Activated CD4-positive, alpha-beta T cell treated with anti-CD3 and anti-CD28 coated beads for 36 hours (primary cell): ENCODE data around the gene RAD51B. TPM values are rescaled to one million over a fixed set of nuclear protein-coding genes. Genes with fewer than 3 reads are reported as not detected.
A peak's percentile ranks its signal among the peaks of the same experiment; 100 is the strongest.

ENCODE experiments used
- ATAC-seq: fragments of 200-7000 bp; cut with Tn5 transposase; one replicate; pipeline ENCODE4 v1.10.0; 2021; ENCODE audit warnings: mild to moderate bottlenecking, moderate library complexity
- CTCF ChIA-PET: fragments of 350-600 bp; sonication (Branson Sonifier 250); formaldehyde crosslinking; loops from one replicate; lab custom pipeline; 2021; ENCODE audit warnings: antibody characterized with exemption; lab: Charles Lee
- POLR2A ChIA-PET: fragments of 350-600 bp; sonication (Branson Sonifier 250); formaldehyde crosslinking; loops from one replicate; lab custom pipeline; 2021; ENCODE audit warnings: antibody characterized with exemption, inconsistent platforms; lab: Charles Lee
- DNase-seq: peaks from one replicate; pipeline ENCODE4 v3.0.0-alpha.2; 2020
- H3K27ac Mint-ChIP-seq: one replicate; pipeline ENCODE4 v1.8.0; 2021; ENCODE audit warnings: mixed read lengths
- H3K27me3 Mint-ChIP-seq: one replicate; pipeline ENCODE4 v1.8.0; 2021; ENCODE audit warnings: mixed read lengths
- H3K36me3 Mint-ChIP-seq: one replicate; pipeline ENCODE4 v1.8.0; 2021; ENCODE audit warnings: low read depth, mixed read lengths
- H3K4me1 Mint-ChIP-seq: one replicate; pipeline ENCODE4 v1.8.0; 2021; ENCODE audit warnings: mixed read lengths
- H3K4me3 Mint-ChIP-seq: one replicate; pipeline ENCODE4 v1.8.0; 2021; ENCODE audit warnings: mild to moderate bottlenecking, moderate library complexity, mixed read lengths
- H3K9me3 Mint-ChIP-seq: one replicate; pipeline ENCODE4 v1.8.0; 2021; ENCODE audit warnings: low read depth, mixed read lengths
- intact Hi-C, 2 experiments: fragments of 100-400 bp; cut with DNase I in 1 of 2; cut with micrococcal nuclease in 1 of 2; formaldehyde crosslinking; loops; one replicate each; pipeline versions ENCODE4 v1.14.2 to v1.15.1; 2022 to 2024; cut with DNase I, micrococcal nuclease
- total RNA-seq, 2 experiments: library from RNA; stranded (reverse); gene quantifications; one replicate each; pipeline ENCODE4 v1.2.3, GENCODE V29; 2021

RAD51B gene
- total RNA-seq, 2 experiments from 2014 or later, result 26.4 to 39.9 TPM

- intact Hi-C loops, result no loop called here
- ChIA-PET POLR2A (interaction anchor here (0.6 kb wide), 1 partner anchor 493 kb away, joined by 3 read pairs; no protein-coding TSS in a partner anchor), CTCF (interaction anchor here (0.6 kb wide), 1 partner anchor 33 kb away, joined by 3 read pairs; no protein-coding TSS in a partner anchor)
- H3K9me3 Mint-ChIP-seq, result no peaks in the 10 kb centered on the region
- DNase-seq (no peak), ATAC-seq (no peak)
- H3K36me3 Mint-ChIP-seq, result no peaks in the 10 kb centered on the region
- peaks cover 18% of the 10 kb centered on the region for H3K4me1 Mint-ChIP-seq
- H3K27me3 Mint-ChIP-seq, result no peaks in the 10 kb centered on the region
- H3K4me3 Mint-ChIP-seq, result no peak overlapping the region
- H3K27ac Mint-ChIP-seq, result no peak overlapping the region
Observed at GRCh38 chr14:68630611-68631393, 811.2 kb downstream of the RAD51B start.

GRCh38 chr14:68631394-68632053 is 811.9 kb downstream of the RAD51B start:
- ChIA-PET POLR2A (no interaction called here), CTCF (interaction anchor here (0.7 kb wide), 1 partner anchor 35 kb away, joined by 3 read pairs; no protein-coding TSS in a partner anchor)
- Mint-ChIP-seq H3K4me3 (no peak overlapping the region), H3K27me3 (no peaks in the 10 kb centered on the region), H3K9me3 (no peaks in the 10 kb centered on the region), H3K27ac (no peak overlapping the region), H3K36me3 (no peaks in the 10 kb centered on the region), H3K4me1 (peaks cover 18% of the 10 kb centered on the region)
- ATAC-seq (no peak), DNase-seq (no peak)
- intact Hi-C loops, result no loop called here

GRCh38 chr14:68632054-68632895 is 812.7 kb downstream of the RAD51B start:
- no peaks in the 10 kb centered on the region for H3K27me3 Mint-ChIP-seq
- no peaks in the 10 kb centered on the region for H3K36me3 Mint-ChIP-seq
- ChIA-PET CTCF (interaction anchor here (0.6 to 0.7 kb wide), 4 partner anchors 36 to 1398 kb away, joined by 3 to 4 read pairs (median 3); no protein-coding TSS in a partner anchor), POLR2A (interaction anchor here (0.6 kb wide), 1 partner anchor 194 kb away, joined by 3 read pairs; no protein-coding TSS in a partner anchor)
- H3K9me3 Mint-ChIP-seq, result no peaks in the 10 kb centered on the region
- no peak overlapping the region for H3K27ac Mint-ChIP-seq
- no peak for ATAC-seq
- H3K4me3 Mint-ChIP-seq, result no peak overlapping the region
- peaks cover 18% of the 10 kb centered on the region for H3K4me1 Mint-ChIP-seq
- intact Hi-C loops, result no loop called here
- DNase-seq, result no peak

GRCh38 chr14:68633131-68633991 is 813.8 kb downstream of the RAD51B start:
- ATAC-seq (no peak), DNase-seq (no peak)
- peaks cover 10% of the 10 kb centered on the region for H3K4me1 Mint-ChIP-seq
- ChIA-PET POLR2A (interaction anchor here (0.6 kb wide), 1 partner anchor 193 kb away, joined by 3 read pairs; no protein-coding TSS in a partner anchor), CTCF (no interaction called here)
- H3K4me3 Mint-ChIP-seq, result no peak overlapping the region
- H3K27ac Mint-ChIP-seq, result no peak overlapping the region
- no peaks in the 10 kb centered on the region for H3K27me3 Mint-ChIP-seq
- no peaks in the 10 kb centered on the region for H3K36me3 Mint-ChIP-seq
- H3K9me3 Mint-ChIP-seq, result no peaks in the 10 kb centered on the region
- intact Hi-C loops, result no loop called here

- H3K4me3 Mint-ChIP-seq, result no peak overlapping the region
- no peak for ATAC-seq
- H3K9me3 Mint-ChIP-seq, result no peaks in the 10 kb centered on the region
Observed at GRCh38 chr14:68634332-68634731, 814.8 kb downstream of the RAD51B start.

GRCh38 chr14:68634874-68635595 is 815.5 kb downstream of the RAD51B start:
- POLR2A ChIA-PET, result no interaction called here
- intact Hi-C loops, result no loop called here
- CTCF ChIA-PET, result no interaction called here
- Mint-ChIP-seq H3K9me3 (no peaks in the 10 kb centered on the region), H3K4me3 (no peak overlapping the region), H3K4me1 (no peaks in the 10 kb centered on the region), H3K27ac (no peak overlapping the region), H3K36me3 (no peaks in the 10 kb centered on the region), H3K27me3 (no peaks in the 10 kb centered on the region)
- no peak for ATAC-seq
- no peak for DNase-seq

More at GRCh38 chr14:68634332-68634731, 814.8 kb downstream of the RAD51B start:
- intact Hi-C loops, result no loop called here
- CTCF ChIA-PET, result interaction anchor here (0.5 kb wide), 1 partner anchor 17 kb away, joined by 4 read pairs; no protein-coding TSS in a partner anchor
- Mint-ChIP-seq H3K27me3 (no peaks in the 10 kb centered on the region), H3K36me3 (no peaks in the 10 kb centered on the region), H3K4me1 (no peaks in the 10 kb centered on the region), H3K27ac (no peak overlapping the region)
- no peak for DNase-seq
- POLR2A ChIA-PET, result no interaction called here

- H3K9me3 Mint-ChIP-seq, result peaks cover 10% of the 10 kb centered on the region
- no peak for ATAC-seq
- CTCF ChIA-PET, result no interaction called here
- POLR2A ChIA-PET, result no interaction called here
- H3K4me1 Mint-ChIP-seq, result no peaks in the 10 kb centered on the region
- no peak for DNase-seq
- H3K4me3 Mint-ChIP-seq, result no peak overlapping the region
- H3K27ac Mint-ChIP-seq, result no peak overlapping the region
- no peaks in the 10 kb centered on the region for H3K27me3 Mint-ChIP-seq
- intact Hi-C loops, result no loop called here
- no peaks in the 10 kb centered on the region for H3K36me3 Mint-ChIP-seq
Observed at GRCh38 chr14:68636597-68636996, 817.0 kb downstream of the RAD51B start.

- POLR2A ChIA-PET, result interaction anchor here (0.7 kb wide), 1 partner anchor 840 kb away, joined by 4 read pairs; no protein-coding TSS in a partner anchor
- Mint-ChIP-seq H3K4me1 (no peaks in the 10 kb centered on the region), H3K4me3 (no peak overlapping the region), H3K27ac (no peak overlapping the region), H3K9me3 (peaks cover 11% of the 10 kb centered on the region), H3K27me3 (no peaks in the 10 kb centered on the region), H3K36me3 (no peaks in the 10 kb centered on the region)
- ATAC-seq (peak; percentile 63), DNase-seq (peak; percentile 39)
- CTCF ChIA-PET, result interaction anchor here (0.9 to 1.9 kb wide), 3 partner anchors 8 to 23 kb away, joined by 3 to 5 read pairs (median 5); no protein-coding TSS in a partner anchor
- intact Hi-C loops, result no loop called here
Observed at GRCh38 chr14:68637106-68638021, 817.8 kb downstream of the RAD51B start.
